Measurements from ENCODE around the gene EIF4E3.

EIF4E3 gene

DNA sequence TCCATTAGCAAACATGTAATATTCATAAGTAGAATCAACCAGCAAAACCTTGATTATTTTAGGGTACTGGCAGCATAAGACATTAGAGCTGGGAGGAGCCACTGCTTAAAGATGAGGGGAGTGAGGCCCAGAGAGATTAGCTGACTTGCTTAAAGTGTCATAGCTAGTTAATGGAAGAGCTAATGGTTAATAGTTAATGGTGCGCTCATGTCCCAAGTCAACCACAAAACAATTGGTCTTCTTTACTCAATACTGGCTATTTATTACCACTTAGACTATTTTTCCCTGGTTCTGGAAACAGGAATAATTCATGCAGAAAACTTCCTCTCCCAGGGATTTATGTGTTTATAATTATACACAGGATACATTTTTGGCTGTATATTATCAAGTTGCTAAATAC lies 33.1 kb downstream of the EIF4E3 start:
- Mint-ChIP-seq H3K9me3 (no peaks in the 10 kb centered on the region), H3K4me3 (no peak overlapping the region), H3K27me3 (no peaks in the 10 kb centered on the region), H3K27ac (no peak overlapping the region), H3K4me1 (no peaks in the 10 kb centered on the region), H3K36me3 (peaks cover 54% of the 10 kb centered on the region)
- DNase-seq: no peak
- CTCF ChIA-PET: interaction anchor here (1.9 kb wide), 1 partner anchor 10 kb away, joined by 5 read pairs; no protein-coding TSS in a partner anchor

DNA sequence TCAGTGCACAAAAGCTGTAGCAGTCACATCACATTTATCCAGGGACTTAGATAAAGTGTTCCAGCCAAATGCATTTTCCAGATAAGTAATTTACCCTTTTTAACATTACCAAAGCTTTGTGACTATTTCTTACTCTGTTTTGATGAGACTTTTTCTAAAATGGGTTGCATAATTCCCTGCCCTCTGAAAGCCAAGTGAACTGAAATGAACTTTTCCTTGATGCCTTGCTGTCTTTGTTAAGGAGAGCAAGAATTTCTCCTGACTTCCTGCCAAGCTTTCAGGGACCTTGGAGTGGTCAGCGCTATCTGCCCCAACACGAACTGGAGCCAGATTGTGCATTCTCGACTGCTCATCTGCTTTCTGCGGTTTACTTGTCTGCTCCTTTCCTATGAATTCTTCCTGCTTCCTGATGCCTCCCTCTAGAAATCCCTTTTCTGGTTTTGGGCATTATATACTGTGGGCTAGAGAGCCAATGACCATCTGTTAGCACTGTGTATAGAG lies 34.8 kb downstream of the EIF4E3 start:
- peaks cover 3% of the 10 kb centered on the region for H3K4me1 Mint-ChIP-seq
- peaks cover 54% of the 10 kb centered on the region for H3K36me3 Mint-ChIP-seq
- no peak overlapping the region for H3K27ac Mint-ChIP-seq
- H3K4me3 Mint-ChIP-seq: no peak overlapping the region
- CTCF ChIA-PET: interaction anchor here (0.6 kb wide), 2 partner anchors 15 to 599 kb away, joined by 3 read pairs; no protein-coding TSS in a partner anchor
- DNase-seq: no peak
- H3K9me3 Mint-ChIP-seq: no peaks in the 10 kb centered on the region
- H3K27me3 Mint-ChIP-seq: no peaks in the 10 kb centered on the region

DNA sequence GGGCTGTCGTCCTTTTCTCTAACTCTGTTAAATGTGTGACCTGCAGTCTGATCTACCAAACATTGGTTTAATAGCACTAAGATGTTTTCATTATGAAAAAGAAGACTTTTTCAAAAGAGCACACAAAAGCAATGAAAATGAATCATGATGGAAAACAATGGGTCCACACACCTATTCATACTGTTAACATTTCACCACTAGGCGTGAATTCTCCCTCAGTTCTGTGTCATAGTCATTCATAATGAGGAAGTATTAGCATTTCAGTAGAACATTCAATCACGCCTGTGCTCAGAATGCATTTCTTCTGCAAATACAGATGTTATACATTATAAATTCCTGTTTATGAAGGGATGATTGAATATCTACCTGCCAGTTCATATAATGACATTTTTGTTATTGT lies 35.9 kb downstream of the EIF4E3 start:
- CTCF ChIA-PET: no interaction called here
- DNase-seq: no peak
- H3K4me3 Mint-ChIP-seq: no peak overlapping the region
- peaks cover 5% of the 10 kb centered on the region for H3K4me1 Mint-ChIP-seq
- no peaks in the 10 kb centered on the region for H3K9me3 Mint-ChIP-seq
- peaks cover 57% of the 10 kb centered on the region for H3K36me3 Mint-ChIP-seq
- H3K27me3 Mint-ChIP-seq: no peaks in the 10 kb centered on the region
- no peak overlapping the region for H3K27ac Mint-ChIP-seq

DNA sequence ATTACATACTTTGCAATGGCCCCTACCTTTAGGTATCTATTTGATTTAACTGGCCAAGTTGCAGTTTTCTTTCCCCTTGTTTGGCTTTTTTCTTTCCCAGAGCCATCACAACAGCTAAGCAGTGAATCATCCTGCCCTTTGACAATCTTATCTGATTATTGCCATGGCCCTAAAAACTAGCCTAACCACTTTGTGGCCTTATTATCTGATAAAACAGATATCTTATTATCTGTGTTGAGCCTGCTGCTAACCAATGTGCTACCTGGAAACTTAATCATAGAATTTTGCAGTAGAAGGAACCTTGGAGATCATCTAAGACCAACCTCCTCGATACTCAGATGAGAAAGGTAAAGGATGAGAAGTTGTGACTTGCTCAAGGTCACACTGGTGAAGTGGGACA lies 37.1 kb downstream of the EIF4E3 start:
- H3K27me3 Mint-ChIP-seq: no peaks in the 10 kb centered on the region
- CTCF ChIA-PET: no interaction called here
- DNase-seq: no peak
- H3K4me3 Mint-ChIP-seq: no peak overlapping the region
- peaks cover 5% of the 10 kb centered on the region for H3K4me1 Mint-ChIP-seq
- peaks cover 61% of the 10 kb centered on the region for H3K36me3 Mint-ChIP-seq
- no peaks in the 10 kb centered on the region for H3K9me3 Mint-ChIP-seq
- no peak overlapping the region for H3K27ac Mint-ChIP-seq

DNA sequence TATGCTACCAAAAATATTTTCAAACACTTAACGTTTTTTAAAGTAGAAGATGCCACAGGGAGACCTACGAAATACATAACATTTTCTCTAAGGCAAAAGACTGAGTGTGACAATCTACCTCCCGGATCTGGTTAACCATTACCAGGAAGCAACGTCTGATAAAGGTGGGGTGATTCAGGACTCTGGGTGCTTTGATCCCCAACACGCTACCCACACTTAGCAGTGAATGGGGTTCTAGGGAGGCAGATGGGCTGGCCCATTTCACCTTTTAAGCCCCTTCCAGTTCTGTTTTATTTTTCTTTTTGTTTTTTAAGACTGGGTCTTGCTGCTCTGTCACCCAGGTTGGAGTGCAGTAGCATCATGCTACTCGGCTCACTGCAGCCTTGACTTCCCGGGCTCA lies 39.5 kb downstream of the EIF4E3 start:
- Mint-ChIP-seq H3K4me3 (no peak overlapping the region), H3K9me3 (no peaks in the 10 kb centered on the region), H3K4me1 (peaks cover 13% of the 10 kb centered on the region), H3K27ac (no peak overlapping the region), H3K36me3 (peaks cover 65% of the 10 kb centered on the region), H3K27me3 (no peaks in the 10 kb centered on the region)
- CTCF ChIA-PET: interaction anchor here (1.2 kb wide), 1 partner anchor 173 kb away, joined by 3 read pairs; no protein-coding TSS in a partner anchor
- no peak for DNase-seq

DNA sequence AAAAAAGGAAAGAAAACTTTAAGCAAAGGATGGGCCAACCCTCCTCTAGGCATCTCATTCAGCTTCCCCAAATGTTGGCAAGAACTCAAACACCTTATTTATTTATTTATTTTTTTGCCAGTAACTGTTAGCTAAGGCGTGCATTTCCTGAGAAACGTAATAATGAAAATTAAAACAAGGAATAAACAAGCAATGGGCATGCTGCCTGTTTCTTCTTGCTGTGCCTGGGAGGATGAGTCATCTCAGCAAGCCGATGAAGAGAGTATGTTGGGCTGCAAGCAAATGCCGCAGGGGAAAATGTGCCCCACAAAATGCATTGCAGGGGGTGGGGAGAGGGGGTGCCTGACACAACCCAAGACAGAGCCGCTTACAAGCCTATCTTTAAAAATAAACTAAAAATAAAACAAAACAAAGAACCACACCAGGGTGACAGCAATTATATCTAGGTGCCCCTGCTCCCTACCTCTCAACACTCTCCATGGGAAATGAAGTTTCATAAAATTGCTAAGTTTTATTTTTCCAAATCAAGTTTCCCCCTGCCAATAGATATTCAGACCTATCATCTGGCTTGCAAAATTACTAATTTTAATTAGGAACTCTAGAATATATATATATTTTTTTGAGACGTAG lies 40.3 kb downstream of the EIF4E3 start:
- Mint-ChIP-seq H3K9me3 (no peaks in the 10 kb centered on the region), H3K4me1 (peaks cover 13% of the 10 kb centered on the region), H3K27ac (no peak overlapping the region), H3K4me3 (no peak overlapping the region), H3K36me3 (peaks cover 63% of the 10 kb centered on the region), H3K27me3 (no peaks in the 10 kb centered on the region)
- no peak for DNase-seq
- CTCF ChIA-PET: no interaction called here

DNA sequence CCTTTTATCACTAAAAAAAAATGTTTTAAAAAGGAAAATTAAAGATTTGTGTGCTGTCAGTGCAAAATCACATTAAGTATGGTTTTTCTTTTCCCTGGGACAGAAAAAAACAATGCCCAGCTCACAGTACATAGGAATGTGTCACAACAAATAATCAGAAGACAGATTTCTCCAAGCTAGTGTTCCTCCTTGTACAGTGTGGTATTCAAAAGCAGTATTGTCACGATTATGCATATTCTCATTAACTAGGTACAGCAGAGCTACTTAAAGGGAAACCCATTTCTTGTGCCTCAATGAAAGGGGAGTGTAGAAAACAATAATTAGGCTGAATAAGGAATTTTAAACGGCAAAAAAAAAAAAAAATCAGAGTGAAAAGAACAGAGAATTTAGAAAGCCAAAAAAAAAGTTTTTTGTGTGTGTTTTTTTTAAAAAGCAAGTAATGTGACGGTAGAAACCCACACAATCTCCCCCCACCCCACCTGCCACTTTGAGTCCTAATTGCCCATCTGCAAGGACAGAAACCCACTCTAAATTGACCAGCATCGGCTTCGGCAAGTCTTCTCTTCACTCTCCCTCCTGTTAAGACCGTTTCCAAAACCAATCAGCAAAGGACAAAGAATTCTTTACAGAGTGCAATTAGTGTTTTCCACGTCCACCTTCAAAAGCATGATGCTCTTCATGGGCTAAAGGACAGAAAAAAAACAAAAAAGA lies 41.0 kb downstream of the EIF4E3 start:
- peak overlapping the region; percentile 45 for H3K27ac Mint-ChIP-seq
- no peak for DNase-seq
- peaks cover 60% of the 10 kb centered on the region for H3K36me3 Mint-ChIP-seq
- no peaks in the 10 kb centered on the region for H3K9me3 Mint-ChIP-seq
- CTCF ChIA-PET: interaction anchor here (0.8 kb wide), 1 partner anchor 616 kb away, joined by 4 read pairs; no protein-coding TSS in a partner anchor
- H3K4me1 Mint-ChIP-seq: peaks cover 13% of the 10 kb centered on the region
- no peaks in the 10 kb centered on the region for H3K27me3 Mint-ChIP-seq
- H3K4me3 Mint-ChIP-seq: no peak overlapping the region

DNA sequence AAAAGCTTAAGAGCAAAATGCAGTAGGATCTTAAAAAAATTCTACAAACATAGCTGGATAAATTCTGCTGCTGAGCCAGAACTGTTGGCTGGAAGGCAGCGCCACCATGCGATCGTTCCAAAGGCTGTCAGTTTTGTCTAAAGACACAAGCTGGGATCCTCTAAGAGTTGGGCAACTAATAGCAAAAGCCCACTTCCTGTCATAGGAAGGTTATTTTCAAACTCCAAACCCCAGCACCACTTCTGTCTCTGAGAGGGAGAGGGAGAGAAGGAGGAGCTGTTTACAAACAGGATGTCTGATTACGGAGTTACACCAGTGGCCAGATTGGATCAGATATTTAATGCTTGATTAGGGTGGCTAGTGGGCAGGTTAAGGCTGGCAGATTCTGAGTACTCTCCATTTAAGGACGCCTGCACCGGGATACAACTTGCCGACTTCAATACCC lies 44.0 kb downstream of the EIF4E3 start:
- CTCF ChIA-PET: interaction anchor here (0.6 to 2.0 kb wide), 7 partner anchors 14 to 307 kb away, joined by 3 to 9 read pairs (median 3); no protein-coding TSS in a partner anchor
- H3K36me3 Mint-ChIP-seq: peaks cover 45% of the 10 kb centered on the region
- peak; percentile 57 for DNase-seq

DNA sequence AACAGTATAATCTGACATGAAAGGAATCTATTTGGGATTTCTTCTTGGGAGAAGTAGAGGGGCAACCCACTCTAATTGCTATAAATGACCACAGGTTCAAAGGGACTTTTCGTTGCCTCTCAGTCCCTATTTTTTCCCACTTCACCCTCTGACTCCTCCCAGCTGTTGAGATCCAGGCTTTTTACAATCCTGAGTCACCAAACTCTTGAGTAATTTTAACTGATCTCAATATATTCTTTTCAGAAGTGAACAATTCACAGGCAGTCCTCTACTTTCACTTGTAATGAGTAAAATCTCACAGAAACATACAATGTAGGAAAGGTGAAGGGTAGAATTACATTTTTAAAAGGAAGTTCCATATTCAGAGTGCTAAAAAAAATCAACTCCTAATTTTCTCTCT lies 44.6 kb downstream of the EIF4E3 start:
- no peak for DNase-seq
- CTCF ChIA-PET: interaction anchor here (0.6 to 2.0 kb wide), 6 partner anchors 13 to 307 kb away, joined by 3 to 9 read pairs (median 4); no protein-coding TSS in a partner anchor
- H3K4me1 Mint-ChIP-seq: peaks cover 10% of the 10 kb centered on the region
- H3K36me3 Mint-ChIP-seq: peaks cover 41% of the 10 kb centered on the region
- no peaks in the 10 kb centered on the region for H3K27me3 Mint-ChIP-seq
- no peak overlapping the region for H3K27ac Mint-ChIP-seq
- H3K9me3 Mint-ChIP-seq: no peaks in the 10 kb centered on the region
- no peak overlapping the region for H3K4me3 Mint-ChIP-seq

More for the DNA sequence above, 44.0 kb downstream of the EIF4E3 start:
- Mint-ChIP-seq H3K27ac (peak overlapping the region; percentile 12), H3K4me3 (no peak overlapping the region), H3K9me3 (no peaks in the 10 kb centered on the region), H3K4me1 (peaks cover 10% of the 10 kb centered on the region), H3K27me3 (no peaks in the 10 kb centered on the region)

DNA sequence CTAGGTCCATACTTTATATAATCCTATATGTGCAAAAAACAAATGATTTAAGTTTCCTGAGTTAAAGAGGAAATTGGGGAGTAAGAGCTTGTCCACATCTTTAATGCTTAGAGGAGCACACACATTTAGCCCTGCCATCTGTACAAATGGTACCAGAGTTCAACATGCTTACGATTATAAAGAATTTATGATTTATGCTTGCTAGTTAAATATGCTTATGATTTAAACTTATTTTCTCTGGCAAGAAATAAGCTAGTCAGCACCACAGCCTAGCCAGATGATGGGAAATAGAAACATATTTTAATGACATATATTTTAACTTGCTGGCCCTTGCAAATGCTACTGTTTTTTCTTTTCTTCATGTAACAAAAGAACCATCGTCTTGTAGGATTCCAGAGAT lies 48.3 kb downstream of the EIF4E3 start:
- H3K4me1 Mint-ChIP-seq: peaks cover 8% of the 10 kb centered on the region
- no peak for DNase-seq
- H3K4me3 Mint-ChIP-seq: no peak overlapping the region
- CTCF ChIA-PET: no interaction called here
- no peaks in the 10 kb centered on the region for H3K27me3 Mint-ChIP-seq
- no peaks in the 10 kb centered on the region for H3K9me3 Mint-ChIP-seq
- no peak overlapping the region for H3K27ac Mint-ChIP-seq
- H3K36me3 Mint-ChIP-seq: peaks cover 34% of the 10 kb centered on the region

DNA sequence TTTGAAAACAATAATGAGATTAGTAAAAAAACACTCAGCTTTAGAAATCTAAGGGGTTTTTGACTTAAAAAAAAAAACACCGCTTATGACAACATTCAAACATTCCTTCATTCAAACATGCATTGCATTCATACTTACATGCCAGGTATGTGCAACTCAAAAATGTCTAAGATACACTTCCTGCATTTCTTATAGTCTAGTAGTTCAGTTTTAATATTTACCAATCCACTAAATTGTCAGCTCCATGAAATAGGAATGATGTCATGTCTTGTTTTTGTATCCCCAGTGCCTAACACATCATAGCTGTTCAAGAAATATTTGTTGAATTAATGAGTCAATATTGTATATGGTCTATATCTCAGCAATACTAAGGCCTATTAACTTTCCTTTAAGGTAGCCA lies 51.7 kb downstream of the EIF4E3 start:
- DNase-seq: no peak
- no peak overlapping the region for H3K4me3 Mint-ChIP-seq
- CTCF ChIA-PET: no interaction called here
- H3K4me1 Mint-ChIP-seq: no peaks in the 10 kb centered on the region
- H3K27ac Mint-ChIP-seq: no peak overlapping the region
- no peaks in the 10 kb centered on the region for H3K27me3 Mint-ChIP-seq
- H3K36me3 Mint-ChIP-seq: peaks cover 18% of the 10 kb centered on the region
- H3K9me3 Mint-ChIP-seq: no peaks in the 10 kb centered on the region

DNA sequence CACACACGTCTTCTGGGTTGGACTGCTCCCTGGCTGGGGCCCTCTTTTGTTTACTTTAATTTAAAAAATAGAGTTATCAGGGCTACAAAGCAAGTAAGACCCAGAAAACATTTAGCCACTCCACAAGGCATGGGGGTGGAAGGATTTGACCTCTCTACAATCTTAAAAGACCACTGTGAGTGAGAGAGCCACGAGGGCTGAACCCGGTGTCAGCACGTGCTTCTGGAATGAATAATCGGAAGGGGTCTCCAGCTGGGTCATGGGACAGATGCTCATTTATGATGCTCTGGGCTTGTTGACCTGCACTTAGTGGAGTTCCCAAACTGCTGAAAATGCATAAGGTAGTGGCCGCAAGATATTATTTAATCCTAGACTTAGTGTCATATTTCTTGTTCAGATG lies 52.4 kb downstream of the EIF4E3 start:
- no peaks in the 10 kb centered on the region for H3K4me1 Mint-ChIP-seq
- DNase-seq: no peak
- no peaks in the 10 kb centered on the region for H3K9me3 Mint-ChIP-seq
- H3K27me3 Mint-ChIP-seq: no peaks in the 10 kb centered on the region
- no peak overlapping the region for H3K27ac Mint-ChIP-seq
- peaks cover 15% of the 10 kb centered on the region for H3K36me3 Mint-ChIP-seq
- no peak overlapping the region for H3K4me3 Mint-ChIP-seq
- CTCF ChIA-PET: no interaction called here

DNA sequence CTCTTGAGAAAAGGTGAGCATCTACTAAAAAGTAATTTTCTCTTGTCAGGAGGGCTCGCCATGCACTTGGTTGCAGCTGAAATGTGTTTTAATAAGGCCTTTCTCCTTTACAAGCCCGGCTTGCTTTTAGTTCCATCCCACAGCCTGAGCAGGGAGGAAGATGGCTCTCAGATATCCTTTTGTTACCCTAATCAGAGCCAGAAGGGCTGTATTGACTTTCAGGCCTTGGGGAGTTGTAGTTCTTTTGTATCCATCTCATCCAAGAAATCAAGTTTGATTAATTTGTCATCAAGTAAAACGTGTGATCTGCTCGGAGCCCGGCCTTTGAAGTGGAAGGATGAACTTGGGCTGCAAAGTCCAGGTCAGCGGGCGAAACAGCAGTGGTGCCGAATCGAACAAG lies 52.9 kb downstream of the EIF4E3 start:
- Mint-ChIP-seq H3K4me1 (no peaks in the 10 kb centered on the region), H3K9me3 (no peaks in the 10 kb centered on the region), H3K27ac (no peak overlapping the region), H3K36me3 (peaks cover 12% of the 10 kb centered on the region), H3K27me3 (no peaks in the 10 kb centered on the region), H3K4me3 (no peak overlapping the region)
- CTCF ChIA-PET: no interaction called here
- DNase-seq: no peak

DNA sequence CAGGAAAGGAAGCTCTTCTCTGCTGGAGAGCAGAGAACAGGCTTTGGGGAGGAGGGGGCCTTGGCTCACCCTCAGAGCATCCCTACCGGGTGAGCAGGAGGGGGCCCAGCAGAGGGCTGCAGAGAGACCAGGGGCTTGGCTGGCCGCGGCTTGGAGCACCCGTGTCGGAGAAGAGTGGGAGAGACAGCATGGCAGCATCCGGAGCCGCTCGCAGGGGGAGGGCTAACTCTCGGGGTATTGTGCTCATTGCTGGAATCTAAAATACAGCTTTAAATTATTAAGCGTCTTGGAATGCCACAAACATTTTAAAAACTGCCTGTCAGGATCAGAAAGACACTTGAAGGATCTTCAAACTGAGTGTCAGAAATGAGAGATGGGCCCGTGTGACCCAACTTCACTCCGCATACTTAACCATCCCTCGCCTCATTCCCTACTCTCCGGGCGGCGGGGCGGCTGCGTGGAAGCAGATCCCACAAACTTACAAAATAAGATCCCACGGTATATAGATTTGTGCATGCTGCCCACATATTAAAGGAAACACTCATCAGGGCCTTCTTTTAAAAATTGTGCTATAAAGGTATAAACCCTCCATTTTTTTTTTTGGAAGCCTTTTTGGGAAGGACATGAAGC lies 53.9 kb downstream of the EIF4E3 start:
- Mint-ChIP-seq H3K9me3 (peaks cover under 1% of the 10 kb centered on the region), H3K4me3 (no peak overlapping the region), H3K4me1 (no peaks in the 10 kb centered on the region), H3K36me3 (peaks cover 10% of the 10 kb centered on the region), H3K27ac (no peak overlapping the region), H3K27me3 (no peaks in the 10 kb centered on the region)
- DNase-seq: no peak
- CTCF ChIA-PET: no interaction called here
